GM18499 (cell line): Measurements from ENCODE around the gene OR2T12.
A peak's percentile ranks its signal among the peaks of the same experiment; 100 is the strongest.
"Not testable (repeated sequence)": the region's sequence is repeated elsewhere in the genome, so short reads cannot be mapped to it uniquely, and the experiment has no call there.

Source experiments
- ATAC-seq: cut with Tn5 transposase; IDR thresholded peaks from one replicate; pipeline ENCODE4 v1.9.1; 2021; ENCODE audit warnings: moderate number of reproducible peaks; ENCODE audit not compliant: insufficient read depth, unreplicated experiment

The OR2T12 gene, protein sequence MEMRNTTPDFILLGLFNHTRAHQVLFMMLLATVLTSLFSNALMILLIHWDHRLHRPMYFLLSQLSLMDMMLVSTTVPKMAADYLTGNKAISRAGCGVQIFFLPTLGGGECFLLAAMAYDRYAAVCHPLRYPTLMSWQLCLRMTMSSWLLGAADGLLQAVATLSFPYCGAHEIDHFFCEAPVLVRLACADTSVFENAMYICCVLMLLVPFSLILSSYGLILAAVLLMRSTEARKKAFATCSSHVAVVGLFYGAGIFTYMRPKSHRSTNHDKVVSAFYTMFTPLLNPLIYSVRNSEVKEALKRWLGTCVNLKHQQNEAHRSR

DNA sequence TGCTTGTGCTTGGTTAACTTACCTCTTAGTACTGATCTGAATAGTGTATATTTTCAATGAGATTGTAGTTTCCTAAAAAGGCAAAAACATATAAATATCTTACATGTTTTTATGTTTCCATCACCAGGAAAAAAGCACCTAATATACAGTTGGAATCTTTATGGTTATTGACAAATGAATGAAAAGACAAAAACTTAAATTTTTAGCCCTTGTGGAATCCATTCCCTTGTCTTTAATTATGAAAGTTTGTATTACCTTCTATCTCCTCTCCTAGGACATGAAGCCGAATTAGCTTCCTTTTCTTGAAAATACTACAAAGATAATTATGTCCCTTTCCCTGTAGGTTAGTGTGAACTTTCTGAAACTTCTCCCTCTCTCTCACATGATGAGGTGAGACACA lies at the start of gene OR2T12:
Gene OR2T12, minus strand, starts transcription at position 101 of the 400 bp plus-strand sequence. CDS start 7,846 bp downstream, outside the sequence.
- ATAC-seq, result no peak

DNA sequence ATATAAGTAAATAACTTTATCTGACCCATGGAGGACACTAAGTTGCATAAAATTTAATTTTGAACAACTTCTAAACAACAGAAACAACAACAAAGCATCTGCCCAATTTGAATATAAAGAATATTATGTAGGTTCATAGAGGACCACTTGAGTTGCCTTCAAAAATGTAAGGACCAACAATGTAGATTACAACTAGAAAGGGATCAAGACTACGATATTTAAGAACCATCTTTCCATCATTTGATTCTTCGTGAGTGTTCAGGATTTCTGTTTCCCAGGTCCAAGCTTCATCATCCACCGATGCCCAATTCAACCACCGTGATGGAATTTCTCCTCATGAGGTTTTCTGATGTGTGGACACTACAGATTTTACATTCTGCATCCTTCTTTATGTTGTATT lies 45.3 kb upstream of the OR2T12 start, which contains the start of gene OR14C36:
Gene OR14C36, plus strand, starts transcription at position 301 of the 400 bp plus-strand sequence. Its CDS starts 0 bp downstream, at position 301.
- no peak for ATAC-seq

DNA sequence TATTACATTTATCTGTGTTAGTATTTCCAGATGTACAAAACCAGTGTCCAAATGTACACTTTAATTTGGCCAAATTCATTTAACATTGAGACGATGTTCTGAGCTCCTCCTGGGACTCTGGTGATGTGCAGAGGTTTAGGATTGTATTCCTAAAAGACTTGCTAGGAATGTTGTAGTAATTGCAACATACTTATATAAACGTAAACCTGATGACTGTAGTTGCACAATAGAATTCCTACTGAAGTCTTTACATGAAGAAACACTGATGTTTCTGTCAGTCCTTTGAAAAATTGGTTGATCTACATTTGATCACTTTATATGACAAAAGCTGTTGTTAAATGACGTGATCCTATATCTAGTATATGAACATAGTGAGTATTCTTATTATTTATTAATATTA lies 40.2 kb upstream of the OR2T12 start:
- ATAC-seq, result no peak

DNA sequence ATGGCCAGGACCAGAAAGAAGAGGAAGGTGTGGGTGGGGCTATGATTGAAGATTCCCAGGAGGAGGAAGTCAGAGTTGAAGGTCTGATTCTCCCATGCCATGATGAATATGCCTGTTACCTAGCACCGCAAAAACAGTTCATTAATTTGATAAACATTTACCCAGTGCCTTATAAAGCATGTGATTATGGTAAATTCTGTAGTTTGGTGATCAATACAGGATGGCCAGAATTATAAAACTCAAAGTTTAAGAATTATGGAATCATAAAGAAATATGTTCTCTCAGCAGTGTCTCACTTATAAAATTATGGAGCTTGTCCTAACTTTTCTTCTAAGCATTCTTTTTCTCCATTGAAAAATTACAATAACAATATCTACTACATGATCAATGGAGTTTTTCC lies 21.2 kb upstream of the OR2T12 start, which contains the start of gene OR2M7:
Gene OR2M7, minus strand, starts transcription at position 101 of the 400 bp plus-strand sequence. Its CDS starts 0 bp downstream, at position 101.
- no peak for ATAC-seq

DNA sequence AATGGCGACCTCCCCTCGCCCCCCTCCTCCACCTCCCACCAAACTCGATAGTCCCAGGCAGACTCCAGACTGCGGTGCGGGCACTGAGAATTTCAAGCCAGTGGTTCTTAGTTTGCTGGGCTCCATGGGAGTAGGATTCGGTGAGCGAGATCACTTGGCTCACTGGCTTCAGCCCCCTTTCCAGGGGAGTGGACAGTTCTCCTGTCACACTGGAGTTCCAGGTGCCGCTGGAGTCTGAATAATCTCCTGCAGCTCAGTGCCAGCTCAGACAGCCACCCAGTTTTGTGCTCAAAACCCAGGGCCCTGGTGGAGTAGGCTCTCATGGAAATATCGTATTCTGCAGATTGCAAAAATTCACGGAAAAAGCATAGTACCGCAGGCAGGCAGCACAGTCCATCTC lies 13.6 kb upstream of the OR2T12 start:
- ATAC-seq, result no peak

DNA sequence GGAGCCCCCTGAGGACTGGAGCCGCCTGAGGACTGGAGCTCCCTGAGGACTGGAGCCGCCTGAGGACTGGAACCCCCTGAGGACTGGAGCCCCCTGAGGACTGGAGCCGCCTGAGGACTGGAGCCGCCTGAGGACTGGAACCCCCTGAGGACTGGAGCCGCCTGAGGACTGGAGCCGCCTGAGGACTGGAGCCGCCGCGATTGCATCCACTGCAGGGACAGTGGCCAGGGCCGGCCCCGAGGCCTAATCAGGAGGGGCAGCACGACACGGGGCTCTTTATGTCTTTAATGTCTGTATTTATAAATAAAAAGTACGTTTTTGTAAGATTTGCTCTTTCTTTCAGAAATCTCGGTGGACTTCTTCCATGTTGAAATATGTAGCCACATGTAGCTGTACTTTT lies 3.5 kb upstream of the OR2T12 start:
- not testable (repeated sequence) for ATAC-seq

DNA sequence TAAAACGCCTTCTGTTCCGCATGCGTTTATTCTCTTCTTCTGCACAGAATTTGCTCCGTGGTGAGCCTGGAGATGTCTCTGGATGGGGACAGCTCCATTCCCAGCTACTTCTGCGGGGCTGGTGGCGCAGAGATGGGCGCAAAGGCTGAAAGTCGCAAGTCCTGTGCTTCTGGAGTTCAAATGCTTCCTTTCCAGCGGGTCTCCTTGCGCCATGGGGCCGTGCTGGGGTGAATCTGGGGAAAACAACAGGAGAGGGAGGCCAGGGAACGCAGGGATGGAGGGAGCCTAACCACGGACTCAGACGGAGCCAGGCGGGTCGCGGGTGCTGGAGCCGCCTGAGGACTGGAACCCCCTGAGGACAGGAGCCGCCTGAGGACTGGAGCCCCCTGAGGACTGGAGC lies 2.9 kb upstream of the OR2T12 start:
- no peak for ATAC-seq

DNA sequence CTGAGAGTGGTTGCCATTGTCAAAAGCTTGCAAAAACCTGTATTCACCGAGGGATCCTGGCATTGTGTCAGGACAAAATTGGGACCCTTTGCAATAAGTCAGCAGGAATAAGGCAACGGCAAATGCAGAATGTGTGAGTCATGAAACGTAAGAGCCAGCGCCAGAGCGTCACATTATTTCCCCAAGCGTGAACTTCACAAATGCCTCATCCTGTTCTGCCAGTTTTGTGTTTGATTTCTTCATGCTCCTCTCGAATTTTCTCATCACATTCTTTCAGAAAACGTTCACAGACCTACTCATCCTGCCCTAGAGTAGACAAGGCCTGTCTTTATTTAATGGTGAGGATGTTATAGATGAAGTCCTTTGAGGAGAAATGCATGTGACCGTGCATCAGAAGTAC lies 2.4 kb upstream of the OR2T12 start:
- ATAC-seq, result not testable (repeated sequence)

DNA sequence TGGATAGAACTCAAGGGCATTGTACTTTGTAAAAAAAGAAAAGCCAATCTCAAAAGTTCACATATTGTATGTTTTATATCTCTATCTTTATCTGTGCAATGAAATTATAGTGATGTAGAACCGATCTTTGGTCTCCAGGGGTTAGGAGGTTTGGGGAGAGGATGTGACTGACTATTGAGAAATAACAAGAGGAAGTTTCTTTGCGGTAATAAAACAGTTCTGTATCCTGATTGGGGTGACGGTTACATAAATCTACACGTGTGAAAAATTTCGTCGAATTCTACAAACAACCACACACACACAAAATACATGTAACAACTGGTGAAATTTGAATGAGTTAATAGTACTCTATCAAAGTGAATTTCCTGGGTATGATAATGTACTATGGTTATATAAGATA lies 14.8 kb downstream of the OR2T12 start:
- no peak for ATAC-seq

DNA sequence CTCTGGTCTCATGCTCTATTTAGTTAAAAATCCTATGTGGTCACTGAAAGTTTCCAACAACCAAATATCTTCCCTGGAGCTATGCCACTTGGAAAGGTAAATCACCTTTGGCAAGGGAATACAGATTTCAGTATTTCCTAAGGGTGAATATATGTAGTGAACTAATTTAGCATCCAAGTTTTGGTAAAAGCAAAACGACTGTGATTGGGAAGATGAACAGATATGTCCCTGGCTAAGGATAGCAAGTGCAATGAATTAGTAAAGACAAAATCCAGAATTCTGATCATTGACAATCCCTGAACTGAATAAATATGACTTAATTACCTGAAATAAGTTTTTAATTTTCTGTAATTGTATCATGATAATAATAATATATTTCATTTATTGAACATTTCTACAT lies 25.3 kb downstream of the OR2T12 start, which contains the start of gene OR2T33:
Gene OR2T33, minus strand, starts transcription at position 101 of the 400 bp plus-strand sequence. CDS start 4,162 bp downstream, outside the sequence.
- ATAC-seq, result no peak

DNA sequence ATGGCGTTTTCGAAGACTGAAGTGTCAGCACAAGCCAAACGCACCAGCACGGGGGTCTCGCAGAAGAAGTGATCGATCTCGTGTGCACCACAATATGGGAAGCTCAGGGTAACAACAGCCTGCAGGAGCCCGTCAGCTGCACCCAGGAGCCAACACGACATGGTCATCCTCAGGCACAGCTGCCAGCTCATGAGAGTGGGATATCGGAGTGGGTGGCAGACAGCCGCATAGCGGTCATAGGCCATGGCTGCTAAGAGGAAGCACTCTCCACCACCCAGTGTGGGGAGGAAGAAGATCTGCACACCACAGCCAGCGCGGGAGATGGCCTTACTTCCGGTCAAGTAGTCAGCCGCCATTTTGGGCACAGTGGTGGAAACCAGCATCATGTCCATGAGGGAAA lies 30.0 kb downstream of the OR2T12 start:
- ATAC-seq, result not testable (repeated sequence)

DNA sequence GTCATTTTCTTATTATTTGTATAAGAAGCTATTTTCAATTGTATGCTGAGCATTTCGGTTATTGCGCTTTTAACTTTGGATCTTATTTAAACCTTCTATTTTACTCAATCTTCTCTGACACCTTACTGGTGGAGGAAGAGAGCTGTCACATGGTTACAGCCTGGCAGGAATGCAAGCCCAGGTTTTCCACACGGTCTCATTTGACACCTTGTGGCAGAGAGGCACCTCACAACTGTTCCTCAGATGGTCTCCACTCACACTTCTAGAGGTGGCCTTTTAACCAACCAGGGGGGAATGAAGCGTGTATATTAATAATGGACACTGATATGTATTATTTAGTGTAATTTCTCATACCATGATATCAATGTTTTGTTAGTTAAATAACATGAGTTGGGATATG lies 35.0 kb downstream of the OR2T12 start:
- ATAC-seq, result no peak

DNA sequence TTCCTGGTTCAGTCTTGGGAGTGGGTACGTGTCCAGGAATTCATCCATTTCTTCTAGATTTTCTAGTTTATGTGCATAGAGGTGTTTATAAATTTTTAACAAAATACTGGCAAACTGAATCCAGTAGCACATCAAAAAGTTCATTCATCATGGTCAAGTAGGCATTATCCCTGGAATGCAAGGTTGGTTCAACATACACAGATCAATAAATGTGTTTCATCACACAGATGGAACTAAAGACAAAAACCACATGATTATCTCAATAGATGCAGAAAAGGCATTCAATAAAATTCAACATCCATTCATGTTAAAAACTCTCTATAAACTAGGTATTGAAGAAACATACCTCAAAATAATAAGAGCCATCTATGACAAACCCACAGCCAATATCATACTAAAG lies 43.9 kb downstream of the OR2T12 start:
- ATAC-seq, result not testable (repeated sequence)

DNA sequence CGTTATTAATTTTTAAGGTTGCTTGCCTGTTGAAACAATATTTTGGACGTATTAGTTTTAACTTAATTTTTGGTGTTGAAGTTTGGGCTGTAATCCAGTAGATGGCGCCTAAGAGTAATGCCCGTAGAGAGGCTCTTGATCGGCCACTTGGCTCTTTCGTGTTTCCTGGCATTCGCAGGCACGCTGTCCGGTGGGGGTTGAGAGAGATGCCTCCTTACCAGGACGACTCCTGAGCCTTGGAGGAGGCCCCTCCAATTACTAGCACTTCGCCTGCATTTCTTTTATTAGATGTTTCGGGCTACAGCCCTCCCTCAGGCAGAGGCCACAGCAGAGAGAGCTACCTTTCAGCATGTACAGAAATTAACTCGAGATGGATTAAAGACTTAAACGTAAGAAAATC lies 60.0 kb downstream of the OR2T12 start:
- ATAC-seq, result peak; percentile 91
